Ammon's horn (tissue), 1 donor: ENCODE measurements around the gene TTC39B.

Source experiments
- DNase-seq: peaks from one replicate; pipeline ENCODE4 v3.0.0-alpha.2; 2016; ENCODE audit warnings: low spot score

TTC39B gene

DNA sequence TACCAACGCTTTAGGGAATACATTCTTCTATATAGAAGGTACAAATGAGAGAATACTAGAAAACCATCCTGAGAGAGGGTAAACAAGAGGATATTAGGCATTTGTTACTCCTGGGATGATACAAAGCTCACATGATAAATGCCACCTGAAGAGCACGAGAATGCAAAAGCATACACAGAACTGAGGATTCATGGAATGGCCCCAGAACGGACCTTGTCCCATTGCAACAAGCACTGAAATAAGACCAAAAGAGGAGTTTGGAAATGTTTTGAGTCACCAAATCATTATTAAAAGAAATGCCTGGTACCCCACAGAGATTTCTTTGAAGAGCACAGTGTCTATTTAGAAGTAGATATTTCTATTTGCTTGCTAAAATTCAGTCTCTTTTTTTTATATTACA lies 173.5 kb downstream of the TTC39B start:
- no peak for DNase-seq

DNA sequence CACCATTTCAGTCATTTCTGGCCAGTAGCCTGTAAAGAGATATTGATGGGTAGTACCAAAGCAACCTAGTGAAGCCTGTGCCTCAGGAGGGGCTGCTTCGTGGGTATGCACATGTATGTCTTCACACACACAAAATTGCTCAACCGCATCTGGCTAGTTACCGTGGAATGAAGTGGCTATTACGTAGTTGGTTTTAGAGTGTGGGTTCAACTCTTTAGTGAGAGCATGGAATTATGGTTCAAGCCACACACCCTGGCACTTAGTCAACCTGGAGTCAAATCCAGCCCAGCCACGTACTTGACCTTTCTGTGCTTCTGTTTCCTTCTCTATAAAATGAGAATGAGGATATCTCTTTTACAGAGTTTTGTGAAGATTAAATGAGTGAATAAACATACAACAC lies 174.9 kb downstream of the TTC39B start:
- no peak for DNase-seq

DNA sequence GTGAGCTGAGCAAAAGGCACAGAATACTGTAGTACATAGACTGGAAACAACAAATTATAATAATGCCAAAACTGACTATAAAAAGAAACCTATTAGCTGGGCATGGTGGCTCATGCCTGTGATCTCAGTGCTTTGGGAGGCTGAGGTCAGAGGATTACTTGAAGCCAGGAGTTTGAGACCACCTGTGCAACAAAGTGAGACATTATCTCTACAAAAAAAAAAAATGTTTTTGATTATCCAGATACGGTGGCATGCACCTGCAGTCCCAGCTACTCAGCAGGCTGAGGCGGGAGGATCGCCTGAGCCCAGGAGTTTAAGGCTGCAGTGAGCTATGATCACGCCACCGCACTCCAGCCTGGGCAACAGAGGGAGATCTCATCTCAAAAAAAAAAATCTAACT lies 175.9 kb downstream of the TTC39B start:
- no peak for DNase-seq

DNA sequence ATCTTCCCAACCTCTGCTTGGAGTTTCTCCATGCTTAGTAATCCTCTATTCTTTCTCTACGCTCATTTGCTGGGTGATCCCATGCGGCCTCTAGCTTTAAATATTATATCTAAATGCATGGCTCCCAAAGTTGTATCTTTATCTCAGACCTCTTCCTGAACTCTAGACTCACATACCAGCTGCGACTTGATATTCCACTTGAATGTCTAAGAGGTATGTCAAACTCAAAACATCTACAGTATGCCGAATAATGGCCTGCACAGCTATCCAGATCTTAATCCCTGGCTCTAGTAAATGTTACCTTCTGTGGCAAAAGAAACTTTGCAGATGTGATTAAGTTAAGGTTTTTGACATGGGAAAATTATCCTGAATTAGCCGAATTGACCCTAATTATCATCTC lies 179.2 kb downstream of the TTC39B start:
- no peak for DNase-seq

DNA sequence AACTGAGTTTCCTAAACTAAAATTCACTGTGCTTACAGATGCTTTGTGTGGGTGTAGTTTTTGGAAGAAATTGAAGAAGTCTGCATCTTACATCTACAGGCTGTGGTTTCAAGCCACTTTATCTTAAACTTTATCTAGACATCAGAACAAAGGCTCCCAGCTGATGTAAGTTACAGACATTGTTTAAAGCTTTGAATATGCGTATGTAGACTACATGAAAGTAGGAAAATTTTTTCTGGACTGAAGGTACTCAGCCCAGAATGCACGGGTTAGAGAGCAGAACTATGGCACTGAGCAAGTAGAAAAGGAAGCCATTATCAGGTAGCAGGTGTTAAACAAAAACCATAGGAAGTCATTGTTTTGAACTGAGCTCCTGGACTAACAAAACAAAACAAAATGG lies 185.4 kb downstream of the TTC39B start:
- DNase-seq = no peak

DNA sequence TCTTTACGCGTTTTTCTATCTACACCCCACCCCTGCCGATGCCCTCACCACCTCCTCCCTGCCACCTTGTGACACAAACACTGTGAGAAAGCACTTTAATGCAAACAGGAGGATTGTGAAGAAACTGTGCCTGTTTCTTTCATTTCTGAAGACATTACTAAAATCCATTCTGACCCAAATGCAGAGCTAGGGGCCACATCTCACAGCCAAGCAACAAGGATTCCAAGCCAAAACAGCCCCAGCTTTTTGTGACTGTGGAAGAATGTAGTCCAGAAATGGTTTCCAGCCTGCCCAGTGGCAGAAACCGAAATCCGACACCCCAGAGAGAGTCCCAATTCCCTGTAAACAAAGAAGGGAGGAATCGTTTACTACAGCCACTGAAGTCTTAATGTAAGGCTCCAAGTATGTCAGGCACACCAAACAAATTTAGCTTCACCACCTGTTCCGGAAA lies 190.9 kb downstream of the TTC39B start:
- no peak for DNase-seq

DNA sequence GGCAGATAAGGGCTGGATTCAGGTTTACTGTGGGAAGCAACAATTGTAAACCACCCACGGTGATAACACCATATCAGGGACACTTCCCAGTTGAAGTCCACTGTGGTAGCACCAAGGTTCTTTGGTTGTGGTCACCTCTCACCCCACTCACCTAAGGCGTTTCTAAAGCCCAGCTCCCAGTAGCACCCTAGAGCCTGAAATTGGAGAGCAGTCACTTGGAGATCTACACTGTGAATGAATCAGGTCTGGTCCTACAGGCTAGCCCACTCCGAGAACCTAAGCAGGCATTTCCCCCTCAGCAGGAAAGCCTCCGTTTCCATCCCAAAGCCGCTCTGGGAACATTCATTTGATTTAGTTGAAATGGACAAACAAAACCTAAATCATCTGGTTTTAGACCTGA lies 191.3 kb downstream of the TTC39B start:
- no peak for DNase-seq

DNA sequence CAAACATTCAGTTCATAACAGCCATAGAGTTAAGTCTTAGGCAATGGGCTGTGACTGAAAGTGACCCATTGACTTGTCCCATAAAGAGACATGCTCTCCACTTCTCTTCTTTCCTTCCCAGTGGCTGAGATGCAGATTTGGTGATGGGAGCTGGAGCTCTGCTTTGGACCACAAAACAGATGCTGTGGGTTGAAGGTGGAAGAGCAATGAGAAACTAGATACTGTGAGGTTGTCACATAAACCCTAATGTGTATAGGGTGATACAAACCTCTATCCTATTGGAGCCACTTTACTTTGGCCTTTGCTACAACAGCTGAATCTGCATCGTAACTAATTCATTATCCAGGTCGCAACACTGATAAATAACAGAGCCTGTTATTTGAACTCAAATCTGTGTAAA lies 192.0 kb downstream of the TTC39B start:
- DNase-seq = no peak
